ENCODE measurements around the gene ZBTB21. TPM values are rescaled to one million over a fixed set of nuclear protein-coding genes. Genes with fewer than 3 reads are reported as not detected.

Gene ZBTB21
- 4.6 and 6.8 TPM in 2 replicates for total RNA-seq

DNA sequence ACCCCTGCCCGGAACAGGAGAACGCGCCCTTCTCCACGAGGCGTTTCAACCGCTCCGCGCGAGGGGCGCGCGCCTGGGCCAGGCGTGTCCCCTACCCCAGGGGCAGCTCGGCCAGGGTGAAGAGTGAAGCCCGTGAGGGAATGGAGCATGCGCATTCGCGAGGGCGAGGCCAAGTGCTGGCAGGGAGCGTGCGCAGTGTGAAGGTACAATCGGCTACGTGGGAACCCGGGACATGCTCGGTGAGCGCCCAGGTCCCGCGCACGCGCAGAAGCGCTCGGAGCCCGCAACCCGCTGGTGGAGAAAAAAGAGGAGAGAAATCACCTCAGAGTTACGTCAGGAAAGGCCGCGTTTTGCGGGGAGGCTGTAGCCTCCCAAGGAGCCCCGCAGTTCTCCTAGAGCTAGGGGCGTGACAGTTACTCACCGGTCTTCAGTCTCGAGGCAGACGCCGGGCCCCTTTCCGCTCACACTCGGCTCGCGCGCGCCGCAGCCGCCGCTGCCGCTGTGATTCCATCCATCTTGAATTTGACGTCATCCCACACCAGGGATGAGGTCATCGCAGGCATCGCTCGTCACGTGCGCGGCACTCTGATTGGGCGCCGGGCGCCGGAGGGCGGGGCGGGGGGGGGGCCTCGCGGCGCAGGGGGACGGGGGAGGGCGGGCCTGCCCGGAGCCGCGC, at the start of gene ZBTB21:
TSS of gene ZBTB21 (minus strand) at position 530 of the 676 bp plus-strand sequence. CDS start 16,265 bp downstream, outside the sequence.

GRCh38 chr21:41953831-41954653, 56.1 kb downstream of the ZBTB21 start, which contains the start of gene C2CD2:
TSS of gene C2CD2 (minus strand) at chr21:41954018. CDS start at chr21:41953648, 370 bp downstream.

Other genes with a start within 250 kb of the ZBTB21 start
- gene RIPK4, start 243.3 kb downstream of the ZBTB21 start, total RNA-seq = 23.0 and 25.3 TPM in 2 replicates
- 3.7 and 4.6 TPM in 2 replicates for gene PRDM15, start 131.0 kb downstream of the ZBTB21 start, total RNA-seq
- 12.9 and 14.5 TPM in 2 replicates for gene C2CD2, start 56.3 kb downstream of the ZBTB21 start, total RNA-seq
- not detected in 2 replicates for gene UMODL1, start 61.0 kb upstream of the ZBTB21 start, total RNA-seq
- 2.3 and 7.4 TPM in 2 replicates for gene ABCG1, start 208.8 kb upstream of the ZBTB21 start, total RNA-seq

Data from hair follicular keratinocyte (primary cell).